ENCODE results near the gene ELF2.
"Not testable (repeated sequence)": the region's sequence is repeated elsewhere in the genome, so short reads cannot be mapped to it uniquely, and the experiment has no call there.

Gene ELF2

GRCh38 chr4:139076016-139076744, 100.8 kb downstream of the ELF2 start:
- TF ChIP-seq TOX (CRISPR knock-in tag; IDR thresholded peaks at IDR 0.05; ENCODE audit: borderline replicate concordance), result no peak
- no peak for TF ChIP-seq TCF4 (CRISPR knock-in tag; IDR thresholded peaks at IDR 0.05; ENCODE audit: borderline replicate concordance)
- no peak for TF ChIP-seq ISL1 (CRISPR knock-in tag; IDR thresholded peaks at IDR 0.05)
- TF ChIP-seq ZNF70 (CRISPR knock-in tag; IDR thresholded peaks at IDR 0.05), result no peak
- TF ChIP-seq ARNTL (CRISPR knock-in tag; IDR thresholded peaks at IDR 0.05; ENCODE audit: borderline replicate concordance, low read depth), result no peak
- no peak for TF ChIP-seq OSR1 (CRISPR knock-in tag; IDR thresholded peaks at IDR 0.05)
- TF ChIP-seq ZNF8 (CRISPR knock-in tag; IDR thresholded peaks at IDR 0.05), result no peak
- TF ChIP-seq ZC3H10 (CRISPR knock-in tag; IDR thresholded peaks at IDR 0.05), result no peak
- no peak for TF ChIP-seq BACH2 (CRISPR knock-in tag; IDR thresholded peaks at IDR 0.05; ENCODE audit: borderline replicate concordance)
- TF ChIP-seq CSRNP3 (CRISPR knock-in tag; IDR thresholded peaks at IDR 0.05), result no peak
- TF ChIP-seq CREB5 (CRISPR knock-in tag; IDR thresholded peaks at IDR 0.05; ENCODE audit: low read depth), result no peak
- no peak for TF ChIP-seq SNAI2 (CRISPR knock-in tag; IDR thresholded peaks at IDR 0.05)
- TF ChIP-seq PATZ1 (CRISPR knock-in tag; IDR thresholded peaks at IDR 0.05; ENCODE audit: borderline replicate concordance), result no peak
- no peak for TF ChIP-seq POU6F1 (CRISPR knock-in tag; IDR thresholded peaks at IDR 0.05; ENCODE audit: borderline replicate concordance, low read depth)
- no peak for TF ChIP-seq GLIS3 (CRISPR knock-in tag; IDR thresholded peaks at IDR 0.05)
- no peak for TF ChIP-seq ZFP3 (CRISPR knock-in tag; IDR thresholded peaks at IDR 0.05)
- TF ChIP-seq PPARA (CRISPR knock-in tag; IDR thresholded peaks at IDR 0.05; ENCODE audit: borderline replicate concordance), result no peak
- no peak for ATAC-seq

- ATAC-seq, result no peak
- TF ChIP-seq POU6F1 (CRISPR knock-in tag; IDR thresholded peaks at IDR 0.05; ENCODE audit: borderline replicate concordance, low read depth) (no peak), SNAI2 (CRISPR knock-in tag; IDR thresholded peaks at IDR 0.05) (no peak), TOX (CRISPR knock-in tag; IDR thresholded peaks at IDR 0.05; ENCODE audit: borderline replicate concordance) (no peak), CREB5 (CRISPR knock-in tag; IDR thresholded peaks at IDR 0.05; ENCODE audit: low read depth) (no peak), CSRNP3 (CRISPR knock-in tag; IDR thresholded peaks at IDR 0.05) (no peak)
Measured at GRCh38 chr4:139060591-139060990, 116.4 kb downstream of the ELF2 start.

GRCh38 chr4:139059026-139059425, 118.0 kb downstream of the ELF2 start:
- not testable (repeated sequence) for ATAC-seq
